A673 (cell line): ENCODE measurements around the gene ATRN.

Experiments used
- CTCF ChIP-seq: fragments of 300-800, 200-600 bp; sonication (generic); conservative IDR thresholded peaks from 2 replicates; pipeline ENCODE4 v1.5.1; 2017; ENCODE audit warnings: low read depth, mild to moderate bottlenecking, antibody characterized with exemption, low read length, moderate library complexity, mixed read lengths
- EZH2 ChIP-seq: fragments of 200-600 bp; sonication (generic); IDR thresholded peaks from 2 replicates; pipeline ENCODE4 v1.6.1; 2017; ENCODE audit warnings: borderline replicate concordance, low read depth, mild to moderate bottlenecking, mixed read lengths, antibody characterized with exemption, low read length; ENCODE audit not compliant: poor library complexity, severe bottlenecking

- TF ChIP-seq CTCF (no peak), EZH2 (no peak)
Measured at GRCh38 chr20:3692706-3693294, 222.0 kb downstream of the ATRN start.
